NCI-H1048 (cell line): ENCODE data around the gene ZNF557.
A peak's percentile ranks its signal among the peaks of the same experiment; 100 is the strongest.
"Not testable (repeated sequence)": the region's sequence is repeated elsewhere in the genome, so short reads cannot be mapped to it uniquely, and the experiment has no call there.

Experiments used
- DNase-seq: peaks from one replicate; lab custom pipeline; 2025; lab: John Stamatoyannopoulos, UW

Gene ZNF557

GRCh38 chr19:7069042-7069903 is at the start of gene ZNF557:
Gene ZNF557 (plus strand): TSS chr19:7069703. CDS start chr19:7075075, 5,372 bp downstream.
- peak; percentile 91 for DNase-seq

DNA sequence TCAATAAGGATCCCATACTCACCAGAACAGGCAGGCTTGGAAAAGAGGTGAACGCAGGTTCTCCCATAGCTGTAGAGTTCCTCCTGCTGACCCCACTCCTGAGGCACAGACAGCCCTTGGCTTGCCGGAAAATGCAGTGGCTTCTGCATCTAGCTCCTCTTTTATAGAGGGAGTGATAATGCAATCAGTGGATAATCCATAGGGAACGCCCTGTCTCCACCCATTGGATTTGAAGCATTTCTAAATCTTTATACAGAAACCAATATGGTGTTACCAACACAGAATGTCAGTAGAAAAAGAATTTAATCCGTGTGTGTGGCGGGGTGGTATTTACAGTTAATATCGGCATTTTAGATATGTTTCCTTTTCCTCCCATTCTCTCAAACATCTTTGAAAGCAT is 48.2 kb upstream of the ZNF557 start, which contains the start of gene MBD3L2B:
Gene MBD3L2B (minus strand): TSS at position 101 of the 400 bp plus-strand sequence. CDS start 34 bp downstream, at position 67.
- not testable (repeated sequence) for DNase-seq

- not testable (repeated sequence) for DNase-seq
Measured at GRCh38 chr19:7028790-7029189, 40.7 kb upstream of the ZNF557 start.

DNA sequence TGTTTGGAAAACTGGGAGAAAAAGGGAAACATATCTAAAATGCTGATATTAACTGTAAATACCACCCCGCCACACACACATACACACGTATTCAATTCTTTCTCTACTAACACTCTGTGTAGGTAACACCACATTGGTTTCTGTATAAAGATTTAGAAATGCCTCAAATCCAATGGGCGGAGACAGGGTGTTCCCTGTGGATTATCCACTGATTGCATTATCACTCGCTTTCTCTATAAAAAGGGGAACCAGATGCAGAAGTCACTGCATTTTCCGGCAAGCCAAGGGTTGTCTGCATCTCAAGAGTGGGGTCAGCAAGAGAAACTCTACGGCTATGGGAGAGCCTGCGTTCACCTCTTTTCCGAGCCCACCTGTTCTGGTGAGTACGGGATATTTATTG is 39.2 kb upstream of the ZNF557 start, which contains the start of gene MBD3L5:
Gene MBD3L5 (plus strand): TSS at position 301 of the 400 bp plus-strand sequence. CDS start 34 bp downstream, at position 335.
- not testable (repeated sequence) for DNase-seq

DNA sequence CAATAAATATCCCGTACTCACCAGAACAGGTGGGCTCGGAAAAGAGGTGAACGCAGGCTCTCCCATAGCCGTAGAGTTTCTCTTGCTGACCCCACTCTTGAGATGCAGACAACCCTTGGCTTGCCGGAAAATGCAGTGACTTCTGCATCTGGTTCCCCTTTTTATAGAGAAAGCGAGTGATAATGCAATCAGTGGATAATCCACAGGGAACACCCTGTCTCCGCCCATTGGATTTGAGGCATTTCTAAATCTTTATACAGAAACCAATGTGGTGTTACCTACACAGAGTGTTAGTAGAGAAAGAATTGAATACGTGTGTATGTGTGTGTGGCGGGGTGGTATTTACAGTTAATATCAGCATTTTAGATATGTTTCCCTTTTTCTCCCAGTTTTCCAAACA is 29.4 kb upstream of the ZNF557 start, which contains the start of gene MBD3L4:
Gene MBD3L4 (minus strand): TSS at position 101 of the 400 bp plus-strand sequence. CDS start 35 bp downstream, at position 66.
- DNase-seq, result not testable (repeated sequence)

DNA sequence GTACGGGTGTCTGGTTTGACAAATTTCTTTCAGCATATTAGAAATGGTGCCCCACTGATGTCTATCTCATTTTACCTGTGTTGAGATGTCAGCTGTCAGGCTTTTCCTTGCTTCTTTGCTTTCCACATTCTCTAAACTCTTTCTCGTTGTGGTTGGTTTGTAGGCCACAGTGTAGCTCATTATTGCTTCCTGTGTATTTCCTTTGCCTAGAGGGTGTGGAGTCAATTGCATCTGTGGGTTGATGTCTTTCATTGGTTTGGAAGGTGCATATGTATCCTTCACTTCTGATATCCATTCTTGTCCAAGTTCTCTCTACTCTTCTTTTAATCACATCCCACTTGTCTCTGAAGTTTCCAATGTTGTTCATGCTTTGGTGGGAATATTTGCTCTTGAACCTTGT is 27.9 kb upstream of the ZNF557 start:
- not testable (repeated sequence) for DNase-seq

DNA sequence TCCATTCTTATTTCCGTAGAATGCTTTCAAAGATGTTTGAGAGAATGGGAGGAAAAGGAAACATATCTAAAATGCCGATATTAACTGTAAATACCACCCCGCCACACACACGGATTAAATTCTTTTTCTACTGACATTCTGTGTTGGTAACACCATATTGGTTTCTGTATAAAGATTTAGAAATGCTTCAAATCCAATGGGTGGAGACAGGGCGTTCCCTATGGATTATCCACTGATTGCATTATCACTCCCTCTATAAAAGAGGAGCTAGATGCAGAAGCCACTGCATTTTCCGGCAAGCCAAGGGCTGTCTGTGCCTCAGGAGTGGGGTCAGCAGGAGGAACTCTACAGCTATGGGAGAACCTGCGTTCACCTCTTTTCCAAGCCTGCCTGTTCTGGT is 20.5 kb upstream of the ZNF557 start, which contains the start of gene MBD3L2:
Gene MBD3L2 (plus strand): TSS at position 301 of the 400 bp plus-strand sequence. CDS start 53 bp downstream, at position 354.
- DNase-seq, result not testable (repeated sequence)

GRCh38 chr19:7051421-7051820 is 18.1 kb upstream of the ZNF557 start:
- not testable (repeated sequence) for DNase-seq

- not testable (repeated sequence) for DNase-seq
Measured at GRCh38 chr19:7052896-7053295, 16.6 kb upstream of the ZNF557 start.

DNA sequence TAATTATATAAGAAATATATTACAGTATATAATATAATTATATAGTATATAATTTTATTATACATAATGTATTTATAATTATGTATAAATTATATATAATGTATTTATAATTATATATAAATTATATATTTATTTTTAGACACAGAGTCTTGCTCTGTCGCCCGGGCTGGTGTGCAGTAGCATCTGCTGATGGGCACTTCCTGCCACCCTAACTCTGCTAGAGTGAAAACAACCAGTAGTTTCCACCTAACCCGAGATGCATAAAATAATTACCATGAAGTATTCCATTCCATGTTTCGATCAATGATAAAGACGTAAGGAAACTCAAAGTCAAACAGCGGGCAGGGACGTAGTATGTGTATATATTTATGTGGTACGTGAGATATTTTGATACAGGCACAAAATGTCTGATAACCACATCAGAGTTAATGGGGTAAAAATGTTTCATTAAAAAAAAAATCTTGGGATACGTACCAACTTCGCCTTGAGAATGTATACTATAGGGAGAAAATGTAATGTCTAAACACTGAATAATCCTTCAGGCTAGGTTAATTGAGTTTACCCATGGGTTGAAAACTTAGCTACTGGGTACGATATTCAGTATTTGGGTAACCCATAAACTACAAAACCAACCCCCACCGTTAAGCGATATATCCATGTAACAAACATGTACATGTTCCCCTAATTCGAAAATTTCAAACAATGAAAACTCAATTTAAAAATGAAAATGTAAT is 14.7 kb upstream of the ZNF557 start:
- not testable (repeated sequence) for DNase-seq

- not testable (repeated sequence) for DNase-seq
Measured at GRCh38 chr19:7055679-7056078, 13.8 kb upstream of the ZNF557 start.

GRCh38 chr19:7056371-7056770 is 13.1 kb upstream of the ZNF557 start:
- not testable (repeated sequence) for DNase-seq

DNA sequence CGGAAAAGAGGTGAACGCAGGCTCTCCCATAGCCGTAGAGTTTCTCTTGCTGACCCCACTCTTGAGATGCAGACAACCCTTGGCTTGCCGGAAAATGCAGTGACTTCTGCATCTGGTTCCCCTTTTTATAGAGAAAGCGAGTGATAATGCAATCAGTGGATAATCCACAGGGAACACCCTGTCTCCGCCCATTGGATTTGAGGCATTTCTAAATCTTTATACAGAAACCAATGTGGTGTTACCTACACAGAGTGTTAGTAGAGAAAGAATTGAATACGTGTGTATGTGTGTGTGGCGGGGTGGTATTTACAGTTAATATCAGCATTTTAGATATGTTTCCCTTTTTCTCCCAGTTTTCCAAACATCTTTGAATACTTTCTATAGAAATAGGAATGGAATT is 10.9 kb upstream of the ZNF557 start, which contains the start of gene MBD3L3:
Gene MBD3L3 (minus strand): TSS at position 101 of the 400 bp plus-strand sequence. CDS start 71 bp downstream, at position 30.
- not testable (repeated sequence) for DNase-seq

GRCh38 chr19:7059977-7060376 is 9.5 kb upstream of the ZNF557 start:
- DNase-seq, result not testable (repeated sequence)

- DNase-seq, result no peak
Measured at GRCh38 chr19:7063339-7063738, 6.2 kb upstream of the ZNF557 start.

GRCh38 chr19:7063764-7064418 is 5.6 kb upstream of the ZNF557 start:
- no peak for DNase-seq

DNA sequence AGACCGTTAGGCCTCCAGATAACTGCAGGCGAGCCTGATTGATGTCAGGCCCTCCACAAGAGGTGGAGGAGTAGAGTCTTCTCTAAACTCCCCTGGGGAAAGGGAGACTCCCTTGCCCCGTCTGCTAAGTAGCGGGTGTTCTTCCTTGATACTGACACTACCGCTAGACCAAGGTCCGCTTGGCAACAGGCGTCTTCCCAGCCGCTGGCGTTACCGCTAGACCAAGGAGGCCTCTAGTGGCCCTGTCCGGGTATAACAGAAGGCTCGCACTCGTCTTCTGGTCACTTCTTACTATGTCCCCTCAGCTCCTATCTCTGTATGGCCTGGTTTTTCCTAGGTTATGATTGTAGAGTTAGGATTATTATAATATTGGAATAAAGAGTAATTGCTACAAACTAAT is 2.4 kb upstream of the ZNF557 start:
- not testable (repeated sequence) for DNase-seq

GRCh38 chr19:7067716-7068115 is 1.8 kb upstream of the ZNF557 start:
- DNase-seq, result no peak

DNA sequence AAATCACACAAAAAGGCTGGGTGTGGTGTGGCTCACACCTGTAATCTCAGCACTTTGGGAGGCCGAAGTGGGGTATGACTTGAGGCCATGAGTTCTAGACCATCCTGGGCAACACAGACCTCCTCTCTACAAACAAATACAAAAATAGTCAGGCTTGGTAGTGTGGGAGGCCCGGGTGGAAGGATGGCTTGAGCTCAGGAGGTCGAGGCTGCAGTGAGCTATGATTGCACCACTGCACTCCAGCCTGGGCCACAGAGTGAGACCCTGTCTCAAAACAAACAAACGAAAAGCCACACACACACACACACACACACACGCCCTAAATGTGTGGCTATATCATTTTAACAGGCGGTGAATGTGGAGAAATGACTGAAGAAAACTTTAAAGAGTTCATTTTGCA is 904 bp upstream of the ZNF557 start:
- no peak for DNase-seq

DNA sequence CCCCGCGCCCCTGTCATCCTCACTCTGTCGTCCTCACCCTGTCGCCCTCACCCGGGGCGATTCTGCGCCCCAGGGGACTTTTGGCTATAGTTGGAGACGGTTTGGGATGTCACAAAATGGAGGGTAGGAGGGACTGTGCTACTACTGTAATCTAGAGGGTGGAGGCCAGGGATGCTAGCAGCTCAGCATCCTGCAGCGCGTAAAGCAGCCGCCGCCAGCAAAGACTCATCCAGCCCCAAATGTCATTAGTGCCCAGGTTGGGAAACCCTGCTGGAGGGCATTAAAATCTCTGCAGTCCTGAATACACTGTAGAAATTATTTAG is 362 bp downstream of the ZNF557 start:
- no peak for DNase-seq

DNA sequence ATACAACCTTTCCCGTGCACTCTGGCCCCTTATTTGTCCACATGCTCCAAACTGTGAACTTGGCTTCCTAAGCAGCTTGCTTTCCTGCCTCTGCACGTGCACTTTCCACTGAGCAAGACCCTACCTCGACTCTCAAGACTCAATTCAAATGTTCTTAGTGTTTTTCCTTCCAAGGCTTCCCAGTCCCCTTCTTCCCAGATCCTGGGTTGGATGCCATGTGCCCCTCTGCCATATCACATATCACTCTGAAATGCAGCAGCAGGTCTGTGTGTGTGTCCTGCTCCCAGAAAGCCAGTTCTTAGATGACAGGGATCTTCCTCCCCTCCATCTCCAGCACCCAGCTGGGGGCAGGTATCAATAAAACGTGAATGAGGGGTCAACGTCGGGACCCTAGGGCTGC is 3.0 kb downstream of the ZNF557 start:
- DNase-seq, result no peak
